Measurements from ENCODE around the gene C13orf42. TPM values are rescaled to one million over a fixed set of nuclear protein-coding genes. Genes with fewer than 3 reads are reported as not detected.

The C13orf42 gene
- total and polyA plus RNA-seq, 2 experiments from 2014 or later: 9.4 to 96.5 TPM

GRCh38 chr13:51050021-51050830 lies 60.8 kb downstream of the C13orf42 start:
- ATAC-seq (no peak), DNase-seq (ENCODE audit: low spot score) (no peak)
- Histone ChIP-seq H3K4me3 (no peak overlapping the region), H3K4me1 (ENCODE audit: insufficient read depth) (no peaks in the 10 kb centered on the region), H3K27me3 (ENCODE audit: insufficient read depth) (no peaks in the 10 kb centered on the region), H3K27ac (ENCODE audit: low read depth) (no peak overlapping the region), H4K20me1 (replicated peaks; ENCODE audit: insufficient read depth) (no peaks in the 10 kb centered on the region), H3K36me3 (ENCODE audit: insufficient read depth) (no peaks in the 10 kb centered on the region), H2AFZ (no peak overlapping the region), H3K9me2 (ENCODE audit: insufficient read depth) (no peaks in the 10 kb centered on the region; the same call in none of the 2 replicates), H3K4me2 (no peak overlapping the region), H3F3A (replicated peaks; ENCODE audit: low read depth) (no peaks in the 10 kb centered on the region), H3K79me2 (replicated peaks; ENCODE audit: insufficient read depth) (no peaks in the 10 kb centered on the region)
- H3K36me3 Mint-ChIP-seq (ENCODE audit: low read depth): no peaks in the 10 kb centered on the region
- H3K4me1 Mint-ChIP-seq: no peaks in the 10 kb centered on the region
- H3K9me3 Mint-ChIP-seq: no peaks in the 10 kb centered on the region
- no peaks in the 10 kb centered on the region for H3K27me3 Mint-ChIP-seq (ENCODE audit: insufficient read depth, low read depth, poor library complexity)
- H3K4me3 Mint-ChIP-seq: no peak overlapping the region
- no peak for TF ChIP-seq EZH2 (IDR thresholded peaks at IDR 0.05; ENCODE audit: low read depth, unreplicated experiment)
- no peak for TF ChIP-seq CTCF (conservative IDR thresholded peaks at IDR 0.05; ENCODE audit: low read depth in 2 of 2)
- TF ChIP-seq NANOG (IDR thresholded peaks at IDR 0.05; ENCODE audit: borderline replicate concordance): no peak
- TF ChIP-seq ETS1 (IDR thresholded peaks at IDR 0.05): no peak
- no peak for TF ChIP-seq POLR2AphosphoS5 (IDR thresholded peaks at IDR 0.05; ENCODE audit: low read depth)
- TF ChIP-seq CREB1 (CRISPR knock-in tag; IDR thresholded peaks at IDR 0.05; ENCODE audit: low read depth): no peak
- no peak for TF ChIP-seq REST (IDR thresholded peaks at IDR 0.05; ENCODE audit: unreplicated experiment)
- TF ChIP-seq EZH2phosphoT487 (IDR thresholded peaks at IDR 0.05; ENCODE audit: unreplicated experiment): no peak
- no peak for TF ChIP-seq ZNF331 (CRISPR knock-in tag; IDR thresholded peaks at IDR 0.05; ENCODE audit: low read depth)
- TF ChIP-seq JUNB (IDR thresholded peaks at IDR 0.05; ENCODE audit: unreplicated experiment): no peak
- TF ChIP-seq ZNF114 (CRISPR knock-in tag; IDR thresholded peaks at IDR 0.05): no peak
- TF ChIP-seq ZNF462 (CRISPR knock-in tag; IDR thresholded peaks at IDR 0.05): no peak
- TF ChIP-seq STAT1 (IDR thresholded peaks at IDR 0.05; ENCODE audit: unreplicated experiment): no peak
- H3K27ac Mint-ChIP-seq: no peak overlapping the region

Measured in GM23338 (cell line).